ENCODE measurements around the gene TUBB6. TPM values are rescaled to one million over a fixed set of nuclear protein-coding genes. Genes with fewer than 3 reads are reported as not detected.

Gene TUBB6
- total and polyA plus RNA-seq, 10 of the 15 experiments (the other 5 are each of a cell fraction or from before 2014, with no cell fraction given) = 27.4 to 262 (median 82.5) TPM

GRCh38 chr18:12336171-12336613 lies 28.2 kb downstream of the TUBB6 start:
- H2AFZ ChIP-seq (ENCODE audit: control insufficient read depth, low read depth, low read length) = no peak overlapping the region
- H3K9me3 ChIP-seq (replicated peaks; ENCODE audit: control insufficient read depth, insufficient read depth, low read length) = no peaks in the 10 kb centered on the region
- H3K4me2 ChIP-seq (ENCODE audit: control insufficient read depth, insufficient read depth) = no peak overlapping the region
- in situ Hi-C loops (cut with MboI) (no loop called here), intact Hi-C loops (cut with micrococcal nuclease; ENCODE audit: unreplicated experiment) (no loop called here)
- BruUV-seq (replicated peaks) = no TSS peak
- ChIA-PET POLR2A (no interaction called here), CTCF (interaction anchor here (3.1 kb wide), 1 partner anchor 8 kb away, joined by 20 read pairs; no protein-coding TSS in a partner anchor), SMC1A (ENCODE audit: uncharacterized antibody, unreplicated experiment) (interaction anchor here (1.1 kb wide), 1 partner anchor 17 kb away, joined by 4 read pairs; no protein-coding TSS in a partner anchor), RAD21 (ENCODE audit: unreplicated experiment) (interaction anchor here (0.6 kb wide), 1 partner anchor 820 kb away, joined by 3 read pairs; no protein-coding TSS in a partner anchor)
- H3K27me3 ChIP-seq (replicated peaks in 1 of 2; ENCODE audit: control insufficient read depth in 2 of 2, insufficient read depth in 2 of 2, low read length in 1 of 2) = no peaks in the 10 kb centered on the region
- H3K36me3 ChIP-seq (ENCODE audit: control insufficient read depth in 2 of 2, insufficient read depth in 2 of 2, low read length in 1 of 2) = peaks cover 4 to 16% of the 10 kb centered on the region in 2 experiments; a peak in 3 of 4 replicates
- no peak overlapping the region for H3K9ac ChIP-seq (ENCODE audit: control insufficient read depth, insufficient read depth, low read length)
- H3K4me3 ChIP-seq = no peak overlapping the region
- DNase-seq (ENCODE audit: low read depth, low spot score) (no peak), ATAC-seq (no peak), FAIRE-seq (no peak)
- no peaks in the 10 kb centered on the region for H3K79me2 ChIP-seq (ENCODE audit: control insufficient read depth, insufficient read depth, low read length)
- TF ChIP-seq NFIC (IDR thresholded peaks at IDR 0.05; ENCODE audit: low read depth, low read length) = no peak
- no peaks in the 10 kb centered on the region; the same call in 1 of the 2 replicates for H4K20me1 ChIP-seq (ENCODE audit: control insufficient read depth, insufficient read depth)
- 90% methylated on average over 2 of the region's 2 CpGs for WGBS (ENCODE audit: insufficient coverage, insufficient replicate concordance, low lambda C conversion rate, missing lambda C conversion rate)
- no peak overlapping the region for H3K27ac ChIP-seq (ENCODE audit: control insufficient read depth, insufficient read depth)
- no peaks in the 10 kb centered on the region for H3K4me1 ChIP-seq (ENCODE audit: control insufficient read depth, insufficient read depth, low read length)

- peaks cover 6 to 18% of the 10 kb centered on the region in 2 experiments; a peak in 3 of 4 replicates for H3K36me3 ChIP-seq (ENCODE audit: control insufficient read depth in 2 of 2, insufficient read depth in 2 of 2, low read length in 1 of 2)
- CTCF ChIA-PET = interaction anchor here (3.1 kb wide), 1 partner anchor 9 kb away, joined by 20 read pairs; no protein-coding TSS in a partner anchor
- WGBS (ENCODE audit: insufficient coverage, insufficient replicate concordance, low lambda C conversion rate, missing lambda C conversion rate) = 84% methylated on average over 6 of the region's 6 CpGs
- no peak for TF ChIP-seq DPF2 (IDR thresholded peaks at IDR 0.05)
- TF ChIP-seq RELA (IDR thresholded peaks at IDR 0.05; ENCODE audit: borderline replicate concordance, partially characterized antibody) = no peak
- no peak for TF ChIP-seq E2F8 (IDR thresholded peaks at IDR 0.05; ENCODE audit: low read depth, partially characterized antibody)
- no peak for TF ChIP-seq CTCF (IDR thresholded peaks at IDR 0.05 in 2 of 3, conservative IDR thresholded peaks at IDR 0.05 in 1 of 3; ENCODE audit: control insufficient read depth in 2 of 3, extremely low read depth in 1 of 3, insufficient read depth in 1 of 3, low read depth in 3 of 3, low read length in 3 of 3)
- TF ChIP-seq BCLAF1 (IDR thresholded peaks at IDR 0.05) = no peak
Measured at GRCh38 chr18:12336887-12337286, 28.8 kb downstream of the TUBB6 start.

More at GRCh38 chr18:12336887-12337286, 28.8 kb downstream of the TUBB6 start:
- Histone ChIP-seq H3K79me2 (ENCODE audit: control insufficient read depth, insufficient read depth, low read length) (no peaks in the 10 kb centered on the region), H2AFZ (ENCODE audit: control insufficient read depth, low read depth, low read length) (no peak overlapping the region), H3K4me1 (ENCODE audit: control insufficient read depth, insufficient read depth, low read length) (no peaks in the 10 kb centered on the region), H3K4me2 (ENCODE audit: control insufficient read depth, insufficient read depth) (no peak overlapping the region), H3K27me3 (replicated peaks in 1 of 2; ENCODE audit: control insufficient read depth in 2 of 2, insufficient read depth in 2 of 2, low read length in 1 of 2) (no peaks in the 10 kb centered on the region), H3K4me3 (no peak overlapping the region), H3K9ac (ENCODE audit: control insufficient read depth, insufficient read depth, low read length) (no peak overlapping the region), H3K9me3 (replicated peaks; ENCODE audit: control insufficient read depth, insufficient read depth, low read length) (no peaks in the 10 kb centered on the region), H4K20me1 (ENCODE audit: control insufficient read depth, insufficient read depth) (no peaks in the 10 kb centered on the region), H3K27ac (ENCODE audit: control insufficient read depth, insufficient read depth) (no peak overlapping the region)
- ATAC-seq = peak; percentile 41
- intact Hi-C loops (cut with micrococcal nuclease; ENCODE audit: unreplicated experiment) (no loop called here), in situ Hi-C loops (cut with MboI) (no loop called here)
- ChIA-PET RAD21 (ENCODE audit: unreplicated experiment) (no interaction called here), POLR2A (no interaction called here), SMC1A (ENCODE audit: uncharacterized antibody, unreplicated experiment) (interaction anchor here (1.1 kb wide), 1 partner anchor 17 kb away, joined by 4 read pairs; no protein-coding TSS in a partner anchor)
- FAIRE-seq = peak; percentile 44
- no peak for DNase-seq (ENCODE audit: low read depth, low spot score)
- BruUV-seq (replicated peaks) = TSS peak; percentile 8
